Measurements from ENCODE around the gene FAM131A. TPM values are rescaled to one million over a fixed set of nuclear protein-coding genes. Genes with fewer than 3 reads are reported as not detected.

FAM131A gene
- total RNA-seq, 6 donors from 2014 or later = 14.8 to 52.7 (median 25.2) TPM

DNA sequence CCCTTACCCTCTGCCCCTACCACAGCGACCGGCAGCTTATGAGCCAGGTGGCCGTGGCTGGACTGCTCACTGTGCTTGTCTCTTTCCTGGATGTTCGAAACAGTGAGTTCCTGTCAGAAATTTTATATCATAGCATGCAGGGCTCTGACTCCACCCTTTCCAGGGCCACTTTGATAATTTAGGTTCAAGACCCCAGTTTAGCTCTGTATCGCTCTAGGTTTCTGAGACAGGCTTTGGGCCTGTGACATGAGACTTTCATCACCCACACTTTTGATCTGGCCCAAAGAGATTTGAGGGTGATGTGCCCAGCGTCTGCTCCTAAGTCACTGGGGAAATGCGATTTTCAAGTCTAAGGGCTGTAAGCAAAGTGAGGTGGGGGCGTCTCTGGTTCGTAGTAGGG lies 29.5 kb upstream of the FAM131A start:
- H3K9me3 ChIP-seq = no peaks in the 10 kb centered on the region
- 93 to 100% methylated on average over 8 to 9 of the region's 9 CpGs for WGBS, 2 donors
- DNase-seq = no peak
- peaks cover 43 to 69% (median 61%) of the 10 kb centered on the region in 4 donors for H3K36me3 ChIP-seq
- H3K4me1 ChIP-seq = no peaks in the 10 kb centered on the region
- H3K27ac ChIP-seq = no peak overlapping the region
- no peak for ATAC-seq (ENCODE audit: low FRiP score in 2 of 2)
- H3K4me3 ChIP-seq = no peak overlapping the region
- TF ChIP-seq, protein P1, sequence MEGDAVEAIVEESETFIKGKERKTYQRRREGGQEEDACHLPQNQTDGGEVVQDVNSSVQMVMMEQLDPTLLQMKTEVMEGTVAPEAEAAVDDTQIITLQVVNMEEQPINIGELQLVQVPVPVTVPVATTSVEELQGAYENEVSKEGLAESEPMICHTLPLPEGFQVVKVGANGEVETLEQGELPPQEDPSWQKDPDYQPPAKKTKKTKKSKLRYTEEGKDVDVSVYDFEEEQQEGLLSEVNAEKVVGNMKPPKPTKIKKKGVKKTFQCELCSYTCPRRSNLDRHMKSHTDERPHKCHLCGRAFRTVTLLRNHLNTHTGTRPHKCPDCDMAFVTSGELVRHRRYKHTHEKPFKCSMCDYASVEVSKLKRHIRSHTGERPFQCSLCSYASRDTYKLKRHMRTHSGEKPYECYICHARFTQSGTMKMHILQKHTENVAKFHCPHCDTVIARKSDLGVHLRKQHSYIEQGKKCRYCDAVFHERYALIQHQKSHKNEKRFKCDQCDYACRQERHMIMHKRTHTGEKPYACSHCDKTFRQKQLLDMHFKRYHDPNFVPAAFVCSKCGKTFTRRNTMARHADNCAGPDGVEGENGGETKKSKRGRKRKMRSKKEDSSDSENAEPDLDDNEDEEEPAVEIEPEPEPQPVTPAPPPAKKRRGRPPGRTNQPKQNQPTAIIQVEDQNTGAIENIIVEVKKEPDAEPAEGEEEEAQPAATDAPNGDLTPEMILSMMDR (IDR thresholded peaks at IDR 0.05) = no peak
- TF ChIP-seq POLR2AphosphoS5 (IDR thresholded peaks at IDR 0.05) (no peak), POLR2A (IDR thresholded peaks at IDR 0.05) (no peak), EP300 (IDR thresholded peaks at IDR 0.05) (no peak)
- no peaks in the 10 kb centered on the region for H3K27me3 ChIP-seq

DNA sequence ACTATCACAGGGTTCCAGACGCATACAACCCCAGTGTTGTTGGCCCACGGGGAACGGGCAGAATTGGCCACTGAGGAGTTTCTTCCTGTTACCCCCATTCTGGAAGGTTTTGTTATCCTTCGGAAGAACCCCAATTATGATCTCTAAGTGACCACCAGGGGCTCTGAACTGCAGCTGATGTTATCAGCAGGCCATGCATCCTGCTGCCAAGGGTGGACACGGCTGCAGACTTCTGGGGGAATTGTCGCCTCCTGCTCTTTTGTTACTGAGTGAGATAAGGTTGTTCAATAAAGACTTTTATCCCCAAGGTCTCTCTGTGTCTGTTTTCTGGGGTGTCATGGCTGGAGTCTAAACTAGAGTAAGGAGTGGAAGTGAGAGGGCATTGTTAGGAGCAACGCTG lies 28.7 kb upstream of the FAM131A start:
- Histone ChIP-seq H3K36me3 (peaks cover 37 to 61% (median 52%) of the 10 kb centered on the region in 4 donors), H3K9me3 (no peaks in the 10 kb centered on the region), H3K4me1 (peaks cover under 1 to 3% (median 1%) of the 10 kb centered on the region in 4 donors), H3K27ac (no peak overlapping the region), H3K27me3 (no peaks in the 10 kb centered on the region), H3K4me3 (no peak overlapping the region)
- no peak for ATAC-seq (ENCODE audit: low FRiP score in 2 of 2)
- no peak for DNase-seq
- no peak for TF ChIP-seq EP300 (IDR thresholded peaks at IDR 0.05)
- TF ChIP-seq, protein P1 (IDR thresholded peaks at IDR 0.05) = no peak
- no peak for TF ChIP-seq POLR2A (IDR thresholded peaks at IDR 0.05)
- TF ChIP-seq POLR2AphosphoS5 (IDR thresholded peaks at IDR 0.05) = no peak
- WGBS, 2 donors = 65 to 69% methylated on average over 7 of the region's 7 CpGs

DNA sequence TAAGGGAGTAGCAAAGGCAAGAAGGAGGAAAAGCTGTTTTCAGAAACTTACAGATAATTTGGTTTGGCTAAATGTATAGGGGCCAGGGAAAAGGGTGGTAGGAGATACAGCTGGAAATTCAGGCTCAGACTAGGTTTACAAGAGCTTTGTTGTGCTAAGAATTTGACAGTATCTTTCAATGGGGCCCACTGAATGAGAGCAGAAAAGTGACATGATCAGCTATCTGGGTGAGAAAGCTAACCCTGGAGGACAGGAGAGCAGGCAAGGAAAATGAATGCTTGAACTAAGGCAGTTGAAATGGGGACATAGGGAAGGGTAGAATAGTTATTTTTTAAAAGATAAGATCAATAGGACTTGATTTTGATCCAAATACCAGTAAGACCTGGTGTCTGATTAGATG lies 25.8 kb upstream of the FAM131A start:
- Histone ChIP-seq H3K27me3 (no peaks in the 10 kb centered on the region), H3K9me3 (no peaks in the 10 kb centered on the region), H3K4me3 (no peak overlapping the region), H3K27ac (no peak overlapping the region), H3K4me1 (peaks cover 15 to 20% (median 15%) of the 10 kb centered on the region in 4 donors), H3K36me3 (peaks cover 17 to 36% (median 28%) of the 10 kb centered on the region in 4 donors)
- DNase-seq = no peak
- ATAC-seq (ENCODE audit: low FRiP score in 2 of 2) = no peak
- TF ChIP-seq EP300 (IDR thresholded peaks at IDR 0.05) (no peak), POLR2AphosphoS5 (IDR thresholded peaks at IDR 0.05) (no peak), POLR2A (IDR thresholded peaks at IDR 0.05) (no peak)
- TF ChIP-seq, protein P1 (IDR thresholded peaks at IDR 0.05) = no peak

DNA sequence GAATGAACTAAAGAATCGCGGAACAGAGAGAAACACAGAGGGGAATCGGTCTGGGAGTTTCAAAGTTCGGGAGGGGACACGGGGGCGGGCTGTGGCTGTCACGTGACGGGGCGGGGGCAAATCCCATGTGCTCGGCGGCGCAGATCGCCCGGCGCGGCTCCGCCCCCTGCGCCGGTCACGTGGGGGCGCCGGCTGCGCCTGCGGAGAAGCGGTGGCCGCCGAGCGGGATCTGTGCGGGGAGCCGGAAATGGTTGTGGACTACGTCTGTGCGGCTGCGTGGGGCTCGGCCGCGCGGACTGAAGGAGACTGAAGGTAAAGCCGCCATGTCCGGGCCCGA lies 23.1 kb upstream of the FAM131A start, which contains the start of gene EIF4G1:
TSS of gene EIF4G1 (plus strand) at position 244 of the 337 bp plus-strand sequence. CDS start 1,191 bp downstream, outside the sequence.
- Histone ChIP-seq H3K27ac (peak within 1 kb of the TSS; percentile 97 to 98 (median 98)), H3K4me1 (peaks cover 42 to 46% (median 42%) of the 10 kb centered on the region in 4 donors), H3K9me3 (no peaks in the 10 kb centered on the region), H3K27me3 (no peaks in the 10 kb centered on the region), H3K4me3 (peak within 1 kb of the TSS; percentile 83 to 93 (median 88)), H3K36me3 (peaks cover 0 to 30% (median 19%) of the 10 kb centered on the region in 4 donors)
- peak; percentile 95 to 99 for DNase-seq
- TF ChIP-seq POLR2AphosphoS5 (IDR thresholded peaks at IDR 0.05) (peak; percentile 74 to 77), EP300 (IDR thresholded peaks at IDR 0.05) (peak in 1 of 4 donors; percentile 15), POLR2A (IDR thresholded peaks at IDR 0.05) (peak in 2 of 4 donors; percentile 22 to 82)
- TF ChIP-seq, protein P1 (IDR thresholded peaks at IDR 0.05) = no peak
- ATAC-seq (ENCODE audit: low FRiP score in 2 of 2) = peak; percentile 91 to 95
- WGBS, 2 donors = 0 to 1% methylated on average over 20 to 33 of the region's 40 CpGs

Data from upper lobe of left lung (tissue), 6 donors.